GM23338 (cell line): ENCODE results near the gene CENPB. TPM values are rescaled to one million over a fixed set of nuclear protein-coding genes. Genes with fewer than 3 reads are reported as not detected.

Experiments used
- ATAC-seq: fragments of 200-7000 bp; cut with Tn5 transposase; 3 replicates; pipeline ENCODE4 v1.9.1; 2020
- DNase-seq: peaks from one replicate; pipeline ENCODE4 v3.0.0-alpha.2; 2015; ENCODE audit warnings: low spot score
- H2AFZ ChIP-seq: fragments of 200-600 bp; sonication (generic); 2 replicates; pipeline ENCODE4 v1.8.0; 2016; ENCODE audit warnings: antibody characterized with exemption, mild to moderate bottlenecking, moderate library complexity
- H3F3A ChIP-seq: fragments of 200-600 bp; sonication (generic); replicated peaks from 2 replicates; pipeline ENCODE4 v1.8.0; 2017; ENCODE audit warnings: antibody characterized with exemption, mixed run types, low read depth
- H3K27ac ChIP-seq: fragments of 200-600 bp; sonication (generic); 2 replicates; pipeline ENCODE4 v1.6.1; 2016; ENCODE audit warnings: low read depth
- H3K27me3 ChIP-seq: fragments of 200-600 bp; sonication (generic); 2 replicates; pipeline ENCODE4 v1.8.0; 2016; ENCODE audit warnings: mild to moderate bottlenecking, mixed run types, moderate library complexity; ENCODE audit not compliant: insufficient read depth
- H3K36me3 ChIP-seq: fragments of 200-600 bp; sonication (generic); 2 replicates; pipeline ENCODE4 v1.8.0; 2016; ENCODE audit warnings: mild to moderate bottlenecking; ENCODE audit not compliant: insufficient read depth
- H3K4me1 ChIP-seq: fragments of 200-600 bp; sonication (generic); 2 replicates; pipeline ENCODE4 v1.8.0; 2016; ENCODE audit warnings: mild to moderate bottlenecking, moderate library complexity; ENCODE audit not compliant: insufficient read depth
- H3K4me2 ChIP-seq: fragments of 200-600 bp; sonication (generic); 2 replicates; pipeline ENCODE4 v1.7.1; 2017; ENCODE audit warnings: mixed run types
- H3K4me3 ChIP-seq: fragments of 200-600 bp; sonication (generic); 2 replicates; pipeline ENCODE4 v1.6.1; 2016; ENCODE audit warnings: mixed run types
- H3K79me2 ChIP-seq: fragments of 200-600 bp; sonication (generic); replicated peaks from 2 replicates; pipeline ENCODE4 v1.8.0; 2017; ENCODE audit warnings: mild to moderate bottlenecking; ENCODE audit not compliant: insufficient read depth
- H3K9me2 ChIP-seq: fragments of 200-600 bp; sonication (generic); 2 replicates; pipeline ENCODE4 v1.8.0; 2017; ENCODE audit not compliant: insufficient read depth
- H4K20me1 ChIP-seq: fragments of 200-600 bp; sonication (generic); replicated peaks from 2 replicates; pipeline ENCODE4 v1.8.0; 2017; ENCODE audit warnings: mild to moderate bottlenecking; ENCODE audit not compliant: insufficient read depth
- H3K27ac Mint-ChIP-seq: 2 replicates; pipeline ENCODE4 v1.8.0; 2020; ENCODE audit warnings: inconsistent platforms, mild to moderate bottlenecking, moderate library complexity, mixed read lengths
- H3K27me3 Mint-ChIP-seq: 3 replicates; pipeline ENCODE4 v1.8.0; 2022; ENCODE audit warnings: low read depth, mild to moderate bottlenecking, moderate library complexity, mixed read lengths, inconsistent platforms; ENCODE audit not compliant: insufficient read depth, poor library complexity
- H3K36me3 Mint-ChIP-seq: 3 replicates; pipeline ENCODE4 v1.8.0; 2021; ENCODE audit warnings: low read depth, mild to moderate bottlenecking, inconsistent platforms, moderate library complexity, mixed read lengths
- H3K4me1 Mint-ChIP-seq: 3 replicates; pipeline ENCODE4 v1.8.0; 2020; ENCODE audit warnings: mild to moderate bottlenecking, inconsistent platforms, mixed read lengths
- H3K4me3 Mint-ChIP-seq: 3 replicates; pipeline ENCODE4 v1.8.0; 2021; ENCODE audit warnings: moderate library complexity, mild to moderate bottlenecking, inconsistent platforms, mixed read lengths
- H3K9me3 Mint-ChIP-seq: 3 replicates; pipeline ENCODE4 v1.8.0; 2020; ENCODE audit warnings: moderate library complexity, mild to moderate bottlenecking, inconsistent platforms, mixed read lengths
- JUNB ChIP-seq: IDR thresholded peaks from one replicate; pipeline ENCODE4 v1.6.1; 2016; ENCODE audit warnings: antibody characterized with exemption; ENCODE audit not compliant: unreplicated experiment
- POLR2AphosphoS5 ChIP-seq: IDR thresholded peaks from 2 replicates; pipeline ENCODE4 v1.6.1; 2016; ENCODE audit warnings: antibody characterized with exemption, low read depth
- STAT1 ChIP-seq: IDR thresholded peaks from one replicate; pipeline ENCODE4 v1.6.1; 2016; ENCODE audit warnings: antibody characterized with exemption; ENCODE audit not compliant: unreplicated experiment
- ZNF462 ChIP-seq: fragments of 250-450 bp; sonication (Bioruptor Pico); IDR thresholded peaks from 2 replicates; pipeline ENCODE4 v1.5.0; 2020; ENCODE audit warnings: mild to moderate bottlenecking, moderate library complexity
- polyA plus RNA-seq: library from polyadenylated mRNA; unstranded; fragments of >200 nt; fragmentation: Nextera tagmentation; extraction: Ambion mirVana; gene quantifications from 2 replicates; pipeline ENCODE4 v1.2.1, GENCODE V29; 2016
- total RNA-seq: library from RNA; depleted of rRNA; stranded (reverse); fragments of >200 nt; shearing (Covaris generic); gene quantifications from 2 replicates; pipeline ENCODE4 v1.2.3, GENCODE V29; 2014
- TF ChIP-seq, protein P1 (sequence below): IDR thresholded peaks from 2 replicates; pipeline ENCODE4 v1.6.1; 2016; ENCODE audit warnings: antibody characterized with exemption

Gene CENPB
- total and polyA plus RNA-seq, 2 experiments from 2014 or later: 10.8 to 52.1 TPM

GRCh38 chr20:3800256-3800877 lies 13.8 kb upstream of the CENPB start:
- H3K4me1 Mint-ChIP-seq: peaks cover 47% of the 10 kb centered on the region
- H3K9me3 Mint-ChIP-seq: no peaks in the 10 kb centered on the region
- H3K36me3 ChIP-seq: no peaks in the 10 kb centered on the region
- H3F3A ChIP-seq: peaks cover 11% of the 10 kb centered on the region; the same call in 1 of the 2 replicates
- H3K27me3 ChIP-seq: no peaks in the 10 kb centered on the region
- peak overlapping the region; percentile 44; the same call in 1 of the 2 replicates for H3K4me3 ChIP-seq
- ATAC-seq (peak; percentile 58), DNase-seq (peak; percentile 77)
- H3K9me2 ChIP-seq: no peaks in the 10 kb centered on the region
- H3K79me2 ChIP-seq: no peaks in the 10 kb centered on the region
- peaks cover 43% of the 10 kb centered on the region for H3K4me1 ChIP-seq
- H3K27ac ChIP-seq: peak overlapping the region; percentile 78; the same call in 1 of the 2 replicates
- H4K20me1 ChIP-seq: no peaks in the 10 kb centered on the region; the same call in 1 of the 2 replicates
- peak overlapping the region; percentile 56 for H3K4me3 Mint-ChIP-seq
- H3K27ac Mint-ChIP-seq: peak overlapping the region; percentile 86; the same call in 1 of the 2 replicates
- peak overlapping the region; percentile 70 for H3K4me2 ChIP-seq
- TF ChIP-seq JUNB (no peak), ZNF462 (CRISPR knock-in tag) (no peak), POLR2AphosphoS5 (no peak), STAT1 (no peak)
- TF ChIP-seq, protein P1, sequence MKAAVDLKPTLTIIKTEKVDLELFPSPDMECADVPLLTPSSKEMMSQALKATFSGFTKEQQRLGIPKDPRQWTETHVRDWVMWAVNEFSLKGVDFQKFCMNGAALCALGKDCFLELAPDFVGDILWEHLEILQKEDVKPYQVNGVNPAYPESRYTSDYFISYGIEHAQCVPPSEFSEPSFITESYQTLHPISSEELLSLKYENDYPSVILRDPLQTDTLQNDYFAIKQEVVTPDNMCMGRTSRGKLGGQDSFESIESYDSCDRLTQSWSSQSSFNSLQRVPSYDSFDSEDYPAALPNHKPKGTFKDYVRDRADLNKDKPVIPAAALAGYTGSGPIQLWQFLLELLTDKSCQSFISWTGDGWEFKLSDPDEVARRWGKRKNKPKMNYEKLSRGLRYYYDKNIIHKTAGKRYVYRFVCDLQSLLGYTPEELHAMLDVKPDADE: no peak
- peaks cover 49% of the 10 kb centered on the region for H3K36me3 Mint-ChIP-seq
- no peak overlapping the region for H2AFZ ChIP-seq
- peaks cover 30% of the 10 kb centered on the region for H3K27me3 Mint-ChIP-seq
